Kidney epithelial cell (primary cell): ENCODE data around the gene PDZD8. TPM values are rescaled to one million over a fixed set of nuclear protein-coding genes. Genes with fewer than 3 reads are reported as not detected.
"Not testable (repeated sequence)": the region's sequence is repeated elsewhere in the genome, so short reads cannot be mapped to it uniquely, and the experiment has no call there.

Experiments used
- DNase-seq: peaks from one replicate; pipeline ENCODE4 v3.0.0-alpha.2; 2010; ENCODE audit warnings: low read depth
- H3K27me3 ChIP-seq: 2 replicates; pipeline ENCODE4 v1.6.0; 2011; ENCODE audit warnings: low read length; ENCODE audit not compliant: control insufficient read depth, insufficient read depth
- H3K36me3 ChIP-seq: 2 replicates; pipeline ENCODE4 v1.5.1; 2011; ENCODE audit warnings: low read length; ENCODE audit not compliant: control insufficient read depth, insufficient read depth
- H3K4me3 ChIP-seq: 2 replicates; pipeline ENCODE4 v1.5.1; 2011; ENCODE audit warnings: low read depth, mild to moderate bottlenecking, control low read depth, low read length
- total RNA-seq: library from RNA; depleted of rRNA; stranded (reverse); fragments of >200 nt; gene quantifications from 2 replicates; pipeline ENCODE4 v1.2.3, GENCODE V29; 2015
- TF ChIP-seq, protein P1 (sequence below): IDR thresholded peaks from 2 replicates; pipeline ENCODE4 v1.5.1; 2011; ENCODE audit warnings: mild to moderate bottlenecking, moderate library complexity, low read length, control low read depth, inconsistent platforms; ENCODE audit not compliant: insufficient read depth, poor library complexity, severe bottlenecking

PDZD8 gene
- total RNA-seq, 1 donor from 2014 or later: 84.7 TPM

GRCh38 chr10:117313641-117314040 is 61.6 kb downstream of the PDZD8 start:
- no peak for DNase-seq
- TF ChIP-seq, protein P1, sequence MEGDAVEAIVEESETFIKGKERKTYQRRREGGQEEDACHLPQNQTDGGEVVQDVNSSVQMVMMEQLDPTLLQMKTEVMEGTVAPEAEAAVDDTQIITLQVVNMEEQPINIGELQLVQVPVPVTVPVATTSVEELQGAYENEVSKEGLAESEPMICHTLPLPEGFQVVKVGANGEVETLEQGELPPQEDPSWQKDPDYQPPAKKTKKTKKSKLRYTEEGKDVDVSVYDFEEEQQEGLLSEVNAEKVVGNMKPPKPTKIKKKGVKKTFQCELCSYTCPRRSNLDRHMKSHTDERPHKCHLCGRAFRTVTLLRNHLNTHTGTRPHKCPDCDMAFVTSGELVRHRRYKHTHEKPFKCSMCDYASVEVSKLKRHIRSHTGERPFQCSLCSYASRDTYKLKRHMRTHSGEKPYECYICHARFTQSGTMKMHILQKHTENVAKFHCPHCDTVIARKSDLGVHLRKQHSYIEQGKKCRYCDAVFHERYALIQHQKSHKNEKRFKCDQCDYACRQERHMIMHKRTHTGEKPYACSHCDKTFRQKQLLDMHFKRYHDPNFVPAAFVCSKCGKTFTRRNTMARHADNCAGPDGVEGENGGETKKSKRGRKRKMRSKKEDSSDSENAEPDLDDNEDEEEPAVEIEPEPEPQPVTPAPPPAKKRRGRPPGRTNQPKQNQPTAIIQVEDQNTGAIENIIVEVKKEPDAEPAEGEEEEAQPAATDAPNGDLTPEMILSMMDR: no peak
- Histone ChIP-seq H3K4me3 (no peak overlapping the region), H3K36me3 (peaks cover 1% of the 10 kb centered on the region), H3K27me3 (no peaks in the 10 kb centered on the region)

DNA sequence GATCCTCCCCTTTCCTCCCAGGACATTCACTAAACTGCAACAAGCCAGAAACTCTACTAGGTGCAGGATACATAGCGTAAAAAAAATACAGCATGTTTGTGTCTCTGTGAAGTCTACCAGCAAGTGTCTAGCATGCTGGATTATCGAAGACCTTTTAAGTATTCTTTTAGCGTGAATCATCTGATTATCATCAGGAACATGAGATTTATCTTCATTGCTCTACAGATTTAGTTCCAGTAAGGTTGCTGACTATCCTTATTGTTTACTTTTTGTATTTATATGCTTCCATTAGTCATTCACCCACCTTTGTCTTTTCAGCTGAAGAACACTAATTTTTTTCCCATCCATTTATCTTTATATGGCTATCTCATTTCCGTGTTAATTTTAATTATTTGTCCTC is 62.8 kb downstream of the PDZD8 start:
- no peaks in the 10 kb centered on the region for H3K27me3 ChIP-seq
- peaks cover 1% of the 10 kb centered on the region for H3K36me3 ChIP-seq
- no peak overlapping the region for H3K4me3 ChIP-seq
- DNase-seq: no peak
- TF ChIP-seq, protein P1: no peak

- H3K36me3 ChIP-seq: peaks cover 1% of the 10 kb centered on the region
- TF ChIP-seq, protein P1: no peak
- DNase-seq: no peak
- H3K27me3 ChIP-seq: no peaks in the 10 kb centered on the region
- no peak overlapping the region for H3K4me3 ChIP-seq
Measured at GRCh38 chr10:117311261-117311660, 64.0 kb downstream of the PDZD8 start.

DNA sequence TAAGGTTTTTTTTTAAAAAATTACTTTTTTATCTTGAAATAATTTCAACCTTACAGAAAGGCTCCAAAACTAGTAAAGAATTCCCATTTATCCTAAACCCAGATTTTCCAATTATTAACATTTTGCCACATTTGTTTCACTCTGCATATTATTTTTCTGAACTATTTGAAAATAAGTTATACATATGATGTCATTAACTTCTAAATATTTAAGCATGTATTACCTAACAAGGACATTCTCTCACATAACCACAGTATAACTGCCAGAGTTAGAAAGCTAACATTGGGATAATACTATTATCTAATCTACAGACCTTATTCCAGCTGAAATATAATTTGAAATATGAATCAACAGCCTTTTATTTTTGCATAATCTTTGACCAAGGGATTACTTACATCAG is 68.6 kb downstream of the PDZD8 start:
- no peak for DNase-seq
- Histone ChIP-seq H3K27me3 (no peaks in the 10 kb centered on the region), H3K4me3 (no peak overlapping the region), H3K36me3 (no peaks in the 10 kb centered on the region)
- TF ChIP-seq, protein P1: no peak

- H3K27me3 ChIP-seq, DNase-seq: not testable (repeated sequence)
Measured at GRCh38 chr10:117303451-117303850, 71.8 kb downstream of the PDZD8 start.

DNA sequence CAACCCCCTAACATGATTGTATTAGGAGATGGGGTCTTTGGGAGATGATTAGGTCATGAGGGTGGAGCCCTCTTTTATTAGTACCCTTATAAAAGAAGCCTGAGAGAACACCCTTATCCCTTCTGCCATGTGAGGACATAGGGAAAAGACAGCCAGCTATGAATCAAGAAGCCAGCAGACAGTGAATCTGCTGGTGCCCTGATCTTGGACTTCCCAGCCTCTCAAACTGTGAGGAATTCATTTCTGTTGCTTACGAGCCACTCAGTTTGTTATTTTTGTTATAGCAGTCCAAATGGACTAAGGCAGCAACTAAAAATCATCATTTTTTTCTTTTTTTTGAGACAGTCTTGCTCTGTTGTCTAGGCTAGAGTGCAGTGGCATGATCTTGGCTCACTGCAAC is 74.6 kb downstream of the PDZD8 start:
- Histone ChIP-seq H3K27me3 (no peaks in the 10 kb centered on the region), H3K36me3 (no peaks in the 10 kb centered on the region), H3K4me3 (no peak overlapping the region)
- TF ChIP-seq, protein P1: no peak
- DNase-seq: no peak

More at GRCh38 chr10:117303451-117303850, 71.8 kb downstream of the PDZD8 start:
- H3K36me3 ChIP-seq, H3K4me3 ChIP-seq: not testable (repeated sequence)
